ENCODE data around the gene ZHX3.
"Not testable (repeated sequence)": the region's sequence is repeated elsewhere in the genome, so short reads cannot be mapped to it uniquely, and the experiment has no call there.

ZHX3 gene

GRCh38 chr20:41256516-41256915 is 61.0 kb downstream of the ZHX3 start:
- no peak for DNase-seq

DNA sequence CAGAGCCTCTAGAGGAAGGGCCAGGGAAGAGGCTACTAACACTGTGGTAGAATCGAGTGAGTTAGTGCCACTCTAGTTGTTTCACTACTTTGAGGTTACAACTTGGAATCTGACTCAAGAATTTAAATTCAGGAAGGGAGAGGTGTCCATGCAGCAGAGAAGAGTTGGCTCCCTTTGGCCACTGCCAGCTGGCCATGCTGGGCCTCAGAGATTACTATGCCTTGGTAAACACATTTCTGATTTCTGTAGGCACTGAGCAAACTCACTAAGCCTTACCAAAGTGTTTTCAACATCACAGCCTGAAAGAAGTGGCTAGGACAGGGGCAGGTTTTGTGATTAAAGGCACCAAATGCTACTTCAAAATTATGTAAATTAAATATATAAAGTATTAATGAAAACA is 61.9 kb downstream of the ZHX3 start:
- no peak for DNase-seq

GRCh38 chr20:41249411-41250281 is 67.9 kb downstream of the ZHX3 start:
- peak; percentile 42 to 45 for DNase-seq

- no peak for DNase-seq
Observed at GRCh38 chr20:41248368-41249024, 69.0 kb downstream of the ZHX3 start.

GRCh38 chr20:41247523-41248367 is 69.8 kb downstream of the ZHX3 start:
- DNase-seq = no peak

DNA sequence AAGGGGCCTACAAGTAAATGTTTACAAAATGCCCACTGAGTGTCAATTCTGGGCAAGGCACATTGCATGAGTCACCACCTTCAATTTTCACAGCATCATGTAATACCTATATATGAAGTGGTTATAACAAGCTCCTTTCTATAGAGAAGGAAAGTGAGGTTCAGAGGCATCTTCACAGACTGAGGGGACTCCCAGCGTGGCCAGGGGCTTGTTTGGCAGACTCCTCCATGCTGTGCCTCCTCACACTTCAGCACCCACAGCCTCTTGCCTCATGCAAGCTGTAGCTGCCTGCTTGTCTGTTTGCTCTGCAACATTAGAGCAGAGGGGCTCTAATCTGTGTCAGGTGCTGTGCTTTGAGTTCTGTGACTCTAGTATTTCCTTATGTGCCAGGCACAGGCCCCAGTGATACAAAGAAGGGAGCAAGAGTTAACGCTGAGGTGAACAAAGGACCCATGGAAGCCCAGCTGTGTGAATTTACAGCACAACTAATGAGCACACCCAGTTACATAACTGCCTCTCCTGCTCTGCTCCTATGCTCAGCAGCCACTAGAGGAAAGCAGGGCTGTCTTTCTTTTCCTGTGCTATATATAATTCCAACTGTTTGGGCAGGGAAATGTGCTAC is 72.3 kb downstream of the ZHX3 start:
- DNase-seq = peak; percentile 83 to 84

- DNase-seq = peak; percentile 31 to 51
Observed at GRCh38 chr20:41242807-41243206, 74.7 kb downstream of the ZHX3 start.

- DNase-seq = no peak
Observed at GRCh38 chr20:41242352-41242751, 75.2 kb downstream of the ZHX3 start.

- DNase-seq = not testable (repeated sequence)
Observed at GRCh38 chr20:41237233-41237632, 80.3 kb downstream of the ZHX3 start.

DNA sequence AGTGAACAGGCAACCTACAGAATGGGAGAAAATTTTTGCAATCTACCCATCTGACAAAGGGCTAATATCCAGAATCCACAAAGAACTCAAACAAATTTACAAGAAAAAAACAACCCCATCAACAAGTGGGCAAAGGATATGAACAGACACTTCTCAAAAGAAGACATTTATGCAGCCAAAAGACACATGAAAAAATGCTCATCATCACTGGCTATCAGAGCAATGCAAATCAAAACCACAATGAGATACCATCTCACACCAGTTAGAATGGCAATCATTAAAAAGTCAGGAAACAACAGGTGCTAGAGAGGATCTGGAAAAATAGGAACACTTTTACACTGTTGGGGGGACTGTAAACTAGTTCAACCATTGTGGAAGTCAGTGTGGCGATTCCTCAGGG is 80.7 kb downstream of the ZHX3 start:
- not testable (repeated sequence) for DNase-seq

DNA sequence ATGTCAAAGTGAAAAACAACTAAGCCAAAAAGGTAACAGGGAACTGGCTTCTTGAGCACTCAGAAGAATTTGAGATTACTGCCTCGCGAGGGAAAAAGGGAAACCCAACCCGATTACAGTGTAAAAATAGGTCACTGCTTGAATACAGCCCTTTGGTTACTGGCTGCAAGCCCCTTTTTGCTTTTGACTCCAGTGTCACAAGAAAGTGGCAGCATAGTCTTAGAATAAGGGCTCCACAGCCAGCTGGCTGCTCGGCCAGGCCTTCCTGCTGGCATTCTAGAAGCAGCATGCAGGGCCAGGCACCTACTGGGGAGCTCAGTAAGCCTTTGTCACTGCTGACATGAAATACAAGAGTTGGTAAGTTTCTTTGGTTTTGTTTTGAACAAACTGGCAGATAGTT is 83.0 kb downstream of the ZHX3 start:
- DNase-seq = peak; percentile 17 to 44

DNA sequence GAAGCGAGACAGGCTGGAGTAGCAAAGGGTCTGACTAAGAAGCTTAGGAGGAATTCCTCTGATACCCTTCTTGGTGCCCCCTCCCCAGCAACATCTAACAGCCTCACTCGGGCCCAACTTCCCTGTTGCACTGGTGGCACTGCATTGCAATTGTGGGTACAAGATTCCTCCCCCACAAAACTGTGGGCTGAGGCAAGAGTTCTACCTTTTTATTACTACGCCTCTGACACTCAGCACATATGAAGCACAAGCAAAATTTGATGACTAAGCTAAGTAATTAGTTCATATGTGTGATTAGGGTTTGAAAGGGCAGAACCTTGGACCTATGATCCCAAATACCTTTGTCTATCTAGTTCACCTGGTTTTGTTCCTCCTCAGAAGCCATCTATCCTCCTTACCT is 83.5 kb downstream of the ZHX3 start:
- DNase-seq = peak in 1 of 2 experiments; percentile 10

DNA sequence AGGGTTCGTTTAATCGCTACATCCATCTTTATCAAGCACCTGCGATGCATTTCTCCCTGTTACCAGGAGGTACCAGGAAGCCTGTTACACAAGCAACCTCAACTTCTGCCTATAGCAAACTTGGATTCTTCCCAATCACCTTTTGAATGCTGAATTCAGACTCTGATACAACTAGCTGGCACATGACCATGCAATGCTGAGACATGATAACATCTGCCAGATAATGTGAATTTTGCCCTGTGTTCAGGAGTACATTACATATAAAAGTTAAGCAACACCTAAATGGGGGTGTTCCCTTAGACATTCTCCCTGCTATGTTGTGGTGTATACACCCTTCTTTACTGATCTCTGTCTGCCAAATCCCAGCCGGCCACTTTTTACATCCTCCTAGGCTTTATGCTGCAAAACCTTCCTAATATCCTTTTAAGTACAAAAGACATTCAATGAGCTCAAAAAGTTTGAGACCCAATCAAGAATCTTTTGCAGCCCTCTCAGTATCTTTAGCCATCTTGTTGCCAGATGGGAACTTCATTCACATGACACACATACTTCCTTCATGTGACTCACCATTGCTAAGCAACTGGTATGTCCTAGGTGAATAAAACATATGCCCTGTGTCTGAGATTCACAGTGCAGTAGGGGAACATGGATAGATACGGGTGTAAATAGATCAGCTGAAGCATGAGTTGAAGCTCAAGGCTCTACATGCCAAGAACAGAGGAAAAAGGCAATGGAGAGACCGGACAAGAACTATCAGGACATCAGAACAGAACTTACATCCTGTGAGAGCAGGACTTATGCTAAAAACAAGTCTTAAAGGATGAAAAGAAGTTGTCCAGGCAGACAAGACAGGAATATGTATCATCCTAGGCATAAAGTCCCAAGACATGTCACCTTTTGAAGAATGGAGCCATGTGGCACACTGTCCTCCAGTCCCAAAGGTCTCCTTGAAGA is 84.3 kb downstream of the ZHX3 start:
- DNase-seq = peak; percentile 17 to 35

DNA sequence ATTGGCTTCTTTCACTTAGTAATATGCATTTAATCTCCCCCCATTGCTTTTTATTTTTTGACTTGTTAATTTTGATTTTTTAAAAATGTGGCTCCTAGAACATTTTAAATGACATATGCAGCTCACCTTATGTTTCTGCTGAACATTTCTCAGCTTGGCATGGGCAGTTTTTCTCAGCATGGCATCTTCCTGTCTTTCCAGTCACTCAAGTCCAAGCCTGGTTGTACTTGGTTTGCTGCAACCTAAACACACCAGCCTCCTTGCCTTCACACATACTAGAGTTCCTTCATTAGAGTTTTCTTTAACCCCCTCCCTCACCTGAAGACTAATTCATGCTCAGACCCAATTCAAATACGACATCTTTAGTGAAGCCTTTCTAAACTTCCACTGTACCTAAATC is 86.4 kb downstream of the ZHX3 start:
- DNase-seq = no peak

DNA sequence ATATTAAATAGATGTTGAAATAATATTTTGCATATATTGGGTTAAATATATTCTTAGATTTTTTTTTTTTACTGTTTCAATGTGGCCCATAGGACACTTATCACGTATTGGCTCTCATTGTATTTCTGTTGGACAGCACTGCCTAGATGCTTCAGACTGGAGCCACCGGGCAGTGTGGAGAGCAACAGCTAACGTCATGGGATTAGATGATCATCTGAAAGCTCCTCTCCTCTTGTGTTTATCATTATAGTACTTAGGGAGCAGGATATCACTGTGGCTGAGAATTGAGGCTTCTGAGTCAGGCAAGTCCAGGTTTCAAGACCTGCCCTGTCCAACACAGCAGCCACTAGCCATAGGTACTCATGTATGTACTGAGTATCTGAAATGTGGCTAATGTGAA is 87.4 kb downstream of the ZHX3 start:
- no peak for DNase-seq

- no peak for DNase-seq
Observed at GRCh38 chr20:41229259-41229658, 88.3 kb downstream of the ZHX3 start.

GRCh38 chr20:41228858-41229257 is 88.7 kb downstream of the ZHX3 start:
- DNase-seq = no peak

- DNase-seq = no peak
Observed at GRCh38 chr20:41226426-41226825, 91.1 kb downstream of the ZHX3 start.

GRCh38 chr20:41225091-41225490 is 92.4 kb downstream of the ZHX3 start:
- no peak for DNase-seq

DNA sequence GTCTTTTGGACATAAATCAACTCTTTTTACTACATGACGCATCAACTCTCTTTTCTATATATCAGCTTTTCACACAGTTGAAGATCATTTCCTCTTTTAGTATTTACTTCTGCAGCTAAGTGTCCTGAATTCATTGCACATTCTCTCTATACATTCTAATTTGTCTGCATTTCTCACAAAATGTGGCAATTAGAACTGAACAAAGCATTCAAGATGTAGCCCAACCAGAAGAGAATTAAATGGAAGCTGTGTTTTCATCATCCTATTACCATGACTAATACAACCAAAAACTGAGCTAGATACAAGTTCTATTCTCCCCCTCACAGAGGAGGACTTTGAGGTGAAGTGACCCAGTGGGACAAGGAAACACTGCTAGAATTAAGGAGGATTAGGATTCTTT is 93.2 kb downstream of the ZHX3 start:
- peak in 1 of 2 experiments; percentile 15 for DNase-seq

- no peak for DNase-seq
Observed at GRCh38 chr20:41223112-41223511, 94.4 kb downstream of the ZHX3 start.

DNA sequence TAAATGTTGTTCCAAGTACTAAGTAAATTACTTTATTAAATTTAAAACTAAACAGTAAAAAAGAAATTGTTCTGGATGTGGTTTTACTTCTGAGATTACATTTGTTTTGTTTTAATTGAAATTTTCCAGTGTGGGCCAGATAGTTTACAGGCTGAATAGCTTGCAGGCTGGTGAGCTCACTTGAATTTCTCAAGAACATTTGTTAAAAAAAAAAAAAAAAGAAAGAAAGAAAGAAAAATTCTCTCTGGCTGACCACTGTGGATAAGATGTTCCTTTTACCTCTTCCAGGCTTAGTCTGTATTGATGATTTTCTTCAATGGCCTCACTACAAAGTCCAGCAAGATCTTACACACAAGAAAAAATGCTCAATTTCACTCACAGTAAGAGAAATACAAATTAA is 94.8 kb downstream of the ZHX3 start:
- no peak for DNase-seq
